Skeletal muscle tissue (tissue), 4 donors: ENCODE data around the gene HS6ST3. TPM values are rescaled to one million over a fixed set of nuclear protein-coding genes. Genes with fewer than 3 reads are reported as not detected.

Experiments
- H3K27ac ChIP-seq: one replicate; pipeline ENCODE4 v1.7.0; 2013; ENCODE audit warnings: mild to moderate bottlenecking, low read depth, low read length, inconsistent platforms
- H3K27me3 ChIP-seq, 3 donors: one replicate each; pipeline ENCODE4 v1.7.0; 2013; ENCODE audit warnings: low read length in 3 of 3; ENCODE audit not compliant: control insufficient read depth in 3 of 3, insufficient read depth in 3 of 3
- H3K36me3 ChIP-seq, 3 donors: one replicate each; pipeline ENCODE4 v1.7.0; 2013; ENCODE audit warnings: low read length in 3 of 3; ENCODE audit not compliant: control insufficient read depth in 3 of 3, insufficient read depth in 3 of 3
- H3K4me1 ChIP-seq, 3 donors: one replicate each; pipeline ENCODE4 v1.7.0; 2013; ENCODE audit warnings: low read length in 3 of 3, mild to moderate bottlenecking in 3 of 3; ENCODE audit not compliant: control insufficient read depth in 3 of 3, insufficient read depth in 3 of 3
- H3K4me3 ChIP-seq, 3 donors: one replicate each; pipeline ENCODE4 v1.7.0; 2013; ENCODE audit warnings: low read length in 3 of 3
- H3K9ac ChIP-seq, 3 donors: one replicate each; pipeline ENCODE4 v1.7.0; 2013; ENCODE audit warnings: low read length in 3 of 3, mild to moderate bottlenecking in 3 of 3, moderate library complexity in 2 of 3, low read depth in 1 of 3
- H3K9me3 ChIP-seq, 3 donors: one replicate each; pipeline ENCODE4 v1.7.0; 2013; ENCODE audit warnings: low read length in 3 of 3; ENCODE audit not compliant: control insufficient read depth in 3 of 3
- total RNA-seq: library from RNA; depleted of rRNA; stranded (reverse); fragments of >200 nt; gene quantifications from one replicate; pipeline ENCODE4 v1.2.3, GENCODE V29; 2014
- donor health status: Osteomylitis.

The HS6ST3 gene
- total RNA-seq, 1 donor from 2014 or later, result 0.52 TPM

- H3K4me1 ChIP-seq, result no peaks in the 10 kb centered on the region
- no peaks in the 10 kb centered on the region for H3K36me3 ChIP-seq
- H3K4me3 ChIP-seq, result no peak overlapping the region
- H3K27me3 ChIP-seq, result no peaks in the 10 kb centered on the region
- H3K9me3 ChIP-seq, result peaks cover 0 to 2% (median 0%) of the 10 kb centered on the region in 3 donors
- no peak overlapping the region for H3K9ac ChIP-seq
- H3K27ac ChIP-seq, result no peak overlapping the region
Measured at GRCh38 chr13:96673825-96674224, 583.9 kb downstream of the HS6ST3 start.

- Histone ChIP-seq H3K27ac (no peak overlapping the region), H3K36me3 (no peaks in the 10 kb centered on the region), H3K27me3 (no peaks in the 10 kb centered on the region), H3K4me3 (no peak overlapping the region), H3K9ac (no peak overlapping the region), H3K4me1 (no peaks in the 10 kb centered on the region), H3K9me3 (peaks cover 0 to 2% (median 0%) of the 10 kb centered on the region in 3 donors)
Measured at GRCh38 chr13:96677029-96677428, 587.1 kb downstream of the HS6ST3 start.

- Histone ChIP-seq H3K9ac (no peak overlapping the region), H3K27ac (no peak overlapping the region), H3K4me1 (no peaks in the 10 kb centered on the region), H3K27me3 (no peaks in the 10 kb centered on the region), H3K9me3 (peaks cover 0 to 2% (median 0%) of the 10 kb centered on the region in 3 donors), H3K4me3 (no peak overlapping the region), H3K36me3 (no peaks in the 10 kb centered on the region)
Measured at GRCh38 chr13:96678801-96679200, 588.9 kb downstream of the HS6ST3 start.

- H3K9me3 ChIP-seq, result no peaks in the 10 kb centered on the region
- no peak overlapping the region for H3K4me3 ChIP-seq
- no peak overlapping the region for H3K27ac ChIP-seq
- H3K9ac ChIP-seq, result no peak overlapping the region
- no peaks in the 10 kb centered on the region for H3K4me1 ChIP-seq
- no peaks in the 10 kb centered on the region for H3K36me3 ChIP-seq
- no peaks in the 10 kb centered on the region for H3K27me3 ChIP-seq
Measured at GRCh38 chr13:96680898-96681297, 591.0 kb downstream of the HS6ST3 start.

GRCh38 chr13:96681766-96682165 lies 591.9 kb downstream of the HS6ST3 start:
- no peaks in the 10 kb centered on the region for H3K36me3 ChIP-seq
- H3K4me3 ChIP-seq, result no peak overlapping the region
- H3K27me3 ChIP-seq, result no peaks in the 10 kb centered on the region
- no peak overlapping the region for H3K9ac ChIP-seq
- no peaks in the 10 kb centered on the region for H3K4me1 ChIP-seq
- no peaks in the 10 kb centered on the region for H3K9me3 ChIP-seq
- H3K27ac ChIP-seq, result no peak overlapping the region

GRCh38 chr13:96684469-96684868 lies 594.6 kb downstream of the HS6ST3 start:
- H3K27ac ChIP-seq, result no peak overlapping the region
- H3K27me3 ChIP-seq, result no peaks in the 10 kb centered on the region
- H3K4me1 ChIP-seq, result no peaks in the 10 kb centered on the region
- H3K4me3 ChIP-seq, result no peak overlapping the region
- no peak overlapping the region for H3K9ac ChIP-seq
- H3K9me3 ChIP-seq, result no peaks in the 10 kb centered on the region
- H3K36me3 ChIP-seq, result no peaks in the 10 kb centered on the region

DNA sequence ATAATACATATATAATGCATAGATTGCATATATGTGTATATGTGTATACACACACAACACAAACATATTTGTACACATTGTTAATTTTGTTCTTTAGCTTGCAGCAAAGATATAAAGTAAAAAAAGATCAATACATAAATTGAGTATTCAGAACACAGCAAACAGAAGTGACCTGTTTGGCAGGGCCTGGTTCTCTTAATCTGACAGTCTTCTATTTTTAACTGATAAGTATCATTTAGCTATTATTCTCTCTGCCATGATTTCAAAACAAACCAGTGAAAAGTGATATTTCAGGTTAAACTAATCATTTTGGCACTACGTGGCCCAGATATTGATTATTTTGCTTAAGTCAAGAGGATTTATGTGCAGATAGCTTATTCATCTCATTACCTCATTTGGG lies 595.0 kb downstream of the HS6ST3 start:
- Histone ChIP-seq H3K36me3 (no peaks in the 10 kb centered on the region), H3K4me3 (no peak overlapping the region), H3K27me3 (no peaks in the 10 kb centered on the region), H3K9me3 (no peaks in the 10 kb centered on the region), H3K4me1 (no peaks in the 10 kb centered on the region), H3K27ac (no peak overlapping the region), H3K9ac (no peak overlapping the region)

- Histone ChIP-seq H3K4me3 (no peak overlapping the region), H3K27me3 (no peaks in the 10 kb centered on the region), H3K9ac (no peak overlapping the region), H3K27ac (no peak overlapping the region), H3K4me1 (no peaks in the 10 kb centered on the region), H3K9me3 (no peaks in the 10 kb centered on the region), H3K36me3 (no peaks in the 10 kb centered on the region)
Measured at GRCh38 chr13:96686286-96686685, 596.4 kb downstream of the HS6ST3 start.

DNA sequence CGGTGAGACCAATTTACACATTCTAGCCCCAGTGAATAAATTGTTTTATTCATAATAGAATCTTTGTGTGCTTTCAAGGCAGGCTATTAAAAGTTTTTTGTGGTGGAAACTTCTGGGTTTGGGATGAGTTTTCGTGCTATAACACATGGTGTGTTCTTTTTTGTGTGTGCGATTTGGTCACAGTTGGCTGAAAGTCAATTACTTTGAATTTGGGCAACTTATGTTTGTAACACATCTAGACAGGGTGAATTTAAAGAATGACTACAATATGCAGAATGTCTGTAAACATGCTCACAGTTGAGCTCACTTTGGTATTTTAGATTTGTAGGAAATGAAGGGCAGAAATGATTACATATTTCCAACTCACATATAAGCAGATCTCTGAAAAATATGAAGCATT lies 597.3 kb downstream of the HS6ST3 start:
- no peaks in the 10 kb centered on the region for H3K4me1 ChIP-seq
- H3K9me3 ChIP-seq, result no peaks in the 10 kb centered on the region
- no peak overlapping the region for H3K9ac ChIP-seq
- H3K27me3 ChIP-seq, result no peaks in the 10 kb centered on the region
- H3K36me3 ChIP-seq, result no peaks in the 10 kb centered on the region
- no peak overlapping the region for H3K4me3 ChIP-seq
- no peak overlapping the region for H3K27ac ChIP-seq

- H3K4me1 ChIP-seq, result no peaks in the 10 kb centered on the region
Measured at GRCh38 chr13:96690998-96691397, 601.1 kb downstream of the HS6ST3 start.

GRCh38 chr13:96696389-96696900 lies 606.5 kb downstream of the HS6ST3 start:
- Histone ChIP-seq H3K9ac (no peak overlapping the region), H3K9me3 (no peaks in the 10 kb centered on the region), H3K36me3 (no peaks in the 10 kb centered on the region), H3K27me3 (peaks cover 0 to 2% (median 0%) of the 10 kb centered on the region in 3 donors), H3K4me3 (no peak overlapping the region), H3K4me1 (no peaks in the 10 kb centered on the region), H3K27ac (no peak overlapping the region)

More at GRCh38 chr13:96690998-96691397, 601.1 kb downstream of the HS6ST3 start:
- Histone ChIP-seq H3K9me3 (no peaks in the 10 kb centered on the region), H3K27me3 (no peaks in the 10 kb centered on the region), H3K9ac (no peak overlapping the region), H3K4me3 (no peak overlapping the region), H3K27ac (no peak overlapping the region), H3K36me3 (no peaks in the 10 kb centered on the region)
